Ecto neural progenitor cell (in vitro differentiated cells): Measurements from ENCODE around the gene PTPN22.
A peak's percentile ranks its signal among the peaks of the same experiment; 100 is the strongest.

ENCODE experiments used
- DNase-seq: peaks from one replicate; pipeline ENCODE4 v3.0.0-alpha.2; 2018; ENCODE audit warnings: low spot score

The PTPN22 gene

GRCh38 chr1:113871597-113872113 is at the start of gene PTPN22:
Gene PTPN22, minus strand, starts transcription at chr1:113871712.
- no peak for DNase-seq

DNA sequence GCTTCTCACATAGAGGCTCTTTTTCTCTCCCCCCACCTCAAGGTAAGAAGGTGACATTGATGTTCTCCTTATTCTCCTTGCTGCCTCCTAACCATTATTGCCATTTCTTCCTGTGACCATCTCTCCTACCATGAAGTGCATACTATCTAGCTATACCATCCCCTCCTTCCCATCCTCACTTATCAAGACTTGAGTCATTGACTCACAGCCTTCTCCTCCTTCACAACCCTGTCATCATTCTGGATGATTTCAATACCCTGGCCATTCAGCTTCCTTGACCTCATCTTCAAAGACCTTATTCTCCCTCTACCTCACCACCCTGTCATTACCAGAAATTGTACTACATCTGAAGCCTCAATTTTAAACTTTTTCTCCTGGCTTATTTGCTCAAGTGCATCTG is 46.7 kb upstream of the PTPN22 start:
- no peak for DNase-seq

DNA sequence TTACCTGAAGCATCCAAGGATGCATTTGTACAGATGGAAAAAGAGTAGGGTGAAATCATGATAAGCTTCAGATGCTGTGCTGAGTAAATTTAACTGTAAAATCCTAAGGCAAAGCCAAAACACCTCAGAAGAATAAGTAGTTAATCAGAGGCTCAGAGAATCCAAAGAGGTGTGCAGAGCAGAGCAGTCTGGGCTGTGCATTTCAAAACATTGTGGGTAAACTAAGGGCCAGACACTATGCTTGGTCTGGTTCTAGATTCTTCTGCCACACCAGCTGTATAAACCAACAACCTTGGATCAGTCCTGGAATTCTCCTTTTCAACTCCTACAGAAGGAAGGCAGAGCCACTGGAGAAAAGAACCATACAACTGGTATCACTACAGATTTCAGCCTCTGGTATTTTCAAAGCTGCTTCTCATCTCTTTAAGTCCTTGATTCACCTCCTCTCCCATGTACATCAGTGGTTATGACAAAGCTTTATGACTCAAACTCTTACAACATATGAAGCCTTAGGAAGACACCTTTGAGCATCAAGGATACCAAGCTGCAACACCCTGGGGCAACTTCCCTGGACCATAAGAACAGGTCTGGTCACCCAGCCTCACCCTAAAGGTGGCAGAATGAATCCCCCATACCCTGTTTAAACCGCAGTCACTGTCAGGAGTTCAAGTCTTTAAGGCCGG is 46.0 kb upstream of the PTPN22 start:
- no peak for DNase-seq

- DNase-seq, result no peak
Measured at GRCh38 chr1:113916974-113917373, 45.5 kb upstream of the PTPN22 start.

GRCh38 chr1:113913887-113914664 is 42.6 kb upstream of the PTPN22 start:
- no peak for DNase-seq

GRCh38 chr1:113913312-113913668 is 41.8 kb upstream of the PTPN22 start:
- no peak for DNase-seq

DNA sequence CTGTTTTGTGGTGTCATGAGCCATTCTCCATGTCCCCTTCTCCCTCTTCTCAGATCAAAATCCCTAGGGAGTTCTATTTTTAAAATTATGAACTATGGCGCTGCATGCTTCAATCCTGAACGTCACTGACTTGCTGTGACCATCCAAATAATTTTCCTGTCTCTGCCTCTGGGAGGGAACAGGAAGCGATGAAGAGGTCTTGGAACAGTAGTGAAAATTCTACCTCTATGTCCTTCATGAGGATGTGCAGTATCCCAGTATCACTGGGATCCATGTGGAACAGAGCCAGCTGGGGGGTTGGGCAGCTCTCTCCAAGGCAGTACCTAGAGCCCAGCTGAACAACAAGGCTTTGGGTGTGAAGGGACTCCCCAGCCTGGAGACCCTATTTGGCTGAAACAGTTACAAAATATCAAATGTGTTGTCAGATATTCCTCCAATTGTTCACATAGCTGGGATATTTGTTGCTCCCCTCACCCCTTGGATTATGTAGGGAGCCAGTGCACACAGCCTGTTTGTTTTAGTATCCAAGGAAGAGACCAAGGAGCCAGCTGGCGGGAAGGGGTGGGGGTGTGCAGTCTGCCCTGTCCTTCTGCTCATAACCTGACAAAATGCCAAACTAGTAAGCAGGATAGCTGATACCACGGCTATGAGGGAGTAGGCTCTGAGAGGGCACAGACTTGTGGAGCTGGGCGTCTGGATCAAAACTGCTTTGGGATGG is 41.2 kb upstream of the PTPN22 start:
- no peak for DNase-seq

DNA sequence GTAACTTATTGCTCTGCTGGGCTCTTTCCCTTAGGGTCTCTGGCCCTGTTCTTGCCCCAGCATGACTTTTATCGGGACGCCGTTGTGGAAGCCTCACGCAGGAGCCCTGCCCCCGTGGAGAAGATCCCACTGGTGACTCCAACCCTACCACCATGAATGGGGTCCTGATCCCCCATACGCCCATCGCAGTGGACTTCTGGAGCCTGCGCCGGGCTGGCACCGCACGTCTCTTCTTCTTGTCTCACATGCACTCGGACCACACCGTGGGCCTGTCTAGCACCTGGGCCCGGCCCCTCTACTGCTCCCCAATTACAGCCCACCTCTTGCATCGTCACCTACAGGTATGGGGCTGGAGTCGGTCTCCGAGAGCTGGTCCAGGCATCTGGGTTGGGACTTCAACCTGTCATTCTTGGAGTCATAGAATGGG is 33.9 kb upstream of the PTPN22 start:
- no peak for DNase-seq

DNA sequence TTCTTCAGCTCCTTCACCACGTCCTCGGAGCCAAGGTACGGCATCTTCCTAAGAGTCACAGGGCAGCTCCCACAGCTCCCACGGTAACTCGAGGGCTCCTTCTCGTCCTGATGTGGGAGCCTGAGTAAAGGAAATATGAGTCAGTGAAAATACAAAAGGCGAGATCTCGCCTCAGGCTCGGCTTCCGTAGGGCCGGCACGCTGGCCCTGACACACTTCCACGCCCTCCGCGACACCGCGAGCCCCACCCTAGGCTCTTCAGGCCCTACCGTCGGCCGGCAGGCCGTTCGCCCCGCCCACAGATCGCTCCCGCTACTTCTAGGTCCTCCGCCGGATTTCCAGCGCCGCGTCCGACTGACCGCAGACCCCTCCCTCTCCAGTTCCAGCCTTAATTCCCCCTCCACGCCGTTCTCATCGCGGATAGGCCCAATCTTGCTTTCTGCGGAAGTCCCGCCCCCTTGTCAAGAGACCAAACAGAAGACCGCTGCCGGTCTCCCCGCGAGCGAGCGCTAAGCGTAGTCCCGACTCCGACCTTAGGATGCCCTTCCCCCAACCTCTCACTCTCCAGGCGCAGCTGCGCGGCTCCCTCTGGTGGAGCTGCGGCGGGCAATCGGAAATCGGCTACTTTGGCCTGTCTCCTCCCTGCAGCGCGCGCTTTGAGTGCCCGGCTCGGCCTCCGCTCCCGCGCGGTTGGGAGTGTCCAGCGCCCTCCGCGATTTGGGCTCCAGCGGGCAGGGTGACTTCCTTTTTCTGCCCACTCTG is 33.3 kb upstream of the PTPN22 start, which contains the start of the genes AP4B1 and DCLRE1B:
TSS of gene AP4B1 (minus strand) at position 126 of the 761 bp plus-strand sequence. CDS start at position 44, 82 bp downstream.
TSS of gene DCLRE1B (plus strand) at position 653 of the 761 bp plus-strand sequence. CDS start 261 bp downstream, outside the sequence.
- DNase-seq, result peak; percentile 97

GRCh38 chr1:113904293-113904673 is 32.8 kb upstream of the PTPN22 start:
- DNase-seq, result no peak

DNA sequence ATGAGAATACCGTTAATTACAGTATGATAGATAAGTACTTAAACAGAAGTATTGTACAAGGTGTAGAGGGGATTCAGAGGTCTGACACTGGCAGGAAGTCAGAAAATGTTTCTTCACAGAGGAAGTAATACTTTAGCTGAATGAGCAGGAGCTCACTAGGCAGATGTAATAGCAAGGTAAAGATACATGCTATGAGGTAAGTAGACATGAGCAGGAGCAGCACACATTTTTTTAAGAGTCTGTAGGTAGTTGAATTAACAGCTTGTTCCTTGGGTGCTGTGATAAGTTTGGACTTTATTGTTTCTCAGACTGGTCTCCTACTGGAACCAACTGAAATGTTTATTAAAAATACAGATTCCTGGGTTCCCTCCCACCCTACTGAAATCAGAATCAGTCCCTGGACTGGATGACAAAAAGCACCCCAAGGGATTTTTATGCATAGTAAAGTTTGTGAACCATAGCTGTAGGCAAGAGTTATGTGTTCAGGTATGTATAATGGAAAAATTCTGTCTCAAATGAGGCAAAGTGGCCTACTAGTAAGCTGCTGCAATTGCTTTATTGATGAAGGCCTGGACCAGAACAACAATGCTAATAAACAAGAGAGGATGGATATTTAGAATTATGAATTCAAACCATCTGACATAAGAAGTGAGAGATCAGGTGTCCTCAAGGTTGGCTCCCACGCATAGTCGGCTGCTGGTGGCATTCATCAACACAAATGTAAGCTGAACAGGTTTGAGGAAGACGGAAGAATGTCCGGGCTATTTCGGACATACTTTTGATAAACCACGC is 32.2 kb upstream of the PTPN22 start:
- DNase-seq, result no peak

DNA sequence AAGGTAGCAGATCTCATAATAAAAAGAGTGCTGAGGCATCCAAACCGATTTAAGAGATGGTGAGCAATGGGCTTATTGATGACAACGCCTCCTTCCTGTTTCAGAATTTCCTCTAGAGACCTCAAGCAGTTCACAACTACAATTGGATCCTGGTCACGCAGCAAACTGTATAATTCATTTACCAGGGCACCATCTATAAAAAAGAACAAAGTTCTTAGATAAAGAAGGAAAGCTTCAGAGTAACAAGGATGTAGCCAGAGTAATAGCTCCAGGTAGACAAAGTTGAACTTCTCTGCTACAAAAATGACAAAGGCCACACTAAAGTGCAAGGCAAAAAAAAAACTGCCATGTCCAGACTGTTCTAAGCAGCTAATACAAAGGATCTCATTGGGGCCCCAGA is 29.7 kb upstream of the PTPN22 start:
- DNase-seq, result no peak

DNA sequence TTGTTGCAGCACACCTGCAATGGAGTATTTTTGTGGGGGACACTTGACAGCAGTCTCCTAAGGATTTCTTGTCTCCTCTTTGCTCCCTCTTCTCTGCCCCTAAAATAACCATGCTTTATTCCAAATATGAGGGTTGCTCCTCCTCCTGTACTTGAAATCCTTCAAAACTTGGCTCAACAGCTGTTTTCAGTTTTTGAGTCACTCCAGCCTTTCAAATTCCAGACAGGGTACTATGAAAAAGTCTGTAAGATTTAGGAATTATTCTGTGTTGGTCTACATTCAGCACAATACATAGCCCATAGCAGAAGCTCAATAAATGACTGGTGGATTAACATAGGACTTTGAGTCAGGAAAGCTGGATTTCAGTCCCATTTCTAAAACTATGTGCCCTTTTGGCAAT is 27.6 kb upstream of the PTPN22 start:
- no peak for DNase-seq

DNA sequence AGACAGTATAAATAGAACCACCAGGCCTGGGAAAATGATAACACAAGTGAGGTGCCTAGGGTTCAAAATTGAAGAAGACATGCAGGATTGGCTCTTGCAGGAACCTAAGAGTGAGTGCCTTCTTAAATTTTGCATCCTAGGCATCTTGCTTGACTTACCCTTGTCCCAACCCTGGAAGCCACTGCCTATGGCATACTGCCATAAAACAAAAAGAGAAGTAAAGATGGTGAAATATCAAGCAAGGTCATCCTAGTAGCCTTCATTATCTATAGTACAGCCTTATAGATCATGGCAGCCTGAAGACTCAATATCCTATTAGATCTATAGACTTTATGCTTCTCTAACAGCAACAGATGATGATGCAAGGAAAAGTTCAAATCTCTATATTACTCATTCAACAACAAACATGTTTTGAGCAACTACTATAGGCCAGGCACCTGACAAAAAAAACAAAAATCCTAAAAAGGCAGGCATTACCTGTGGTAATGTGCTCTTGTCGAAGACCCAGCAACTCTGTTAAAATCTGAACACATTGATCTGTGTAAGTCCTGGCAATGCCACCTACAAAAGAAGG is 26.8 kb upstream of the PTPN22 start:
- no peak for DNase-seq

GRCh38 chr1:113895961-113896360 is 24.4 kb upstream of the PTPN22 start:
- DNase-seq, result no peak

- DNase-seq, result no peak
Measured at GRCh38 chr1:113895098-113895497, 23.6 kb upstream of the PTPN22 start.

DNA sequence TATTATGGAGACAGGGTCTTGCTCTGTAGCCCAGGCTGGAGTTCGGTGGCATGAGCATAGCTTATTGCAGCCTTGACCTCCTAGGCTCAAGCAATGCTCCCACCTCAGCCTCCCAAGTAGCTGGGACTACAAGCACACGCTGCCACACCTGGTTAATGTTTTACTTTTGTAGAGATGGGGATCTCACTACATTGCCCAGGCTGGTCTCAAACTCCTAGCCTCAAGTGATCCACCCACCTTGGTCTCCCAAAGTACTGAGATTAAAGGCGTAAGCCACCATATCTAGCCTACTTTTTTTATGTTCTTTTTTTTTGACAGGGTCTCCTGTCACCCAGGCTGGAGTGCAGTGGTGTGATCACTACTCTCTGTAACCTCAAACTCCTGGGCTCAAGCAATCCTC is 21.8 kb upstream of the PTPN22 start:
- no peak for DNase-seq

DNA sequence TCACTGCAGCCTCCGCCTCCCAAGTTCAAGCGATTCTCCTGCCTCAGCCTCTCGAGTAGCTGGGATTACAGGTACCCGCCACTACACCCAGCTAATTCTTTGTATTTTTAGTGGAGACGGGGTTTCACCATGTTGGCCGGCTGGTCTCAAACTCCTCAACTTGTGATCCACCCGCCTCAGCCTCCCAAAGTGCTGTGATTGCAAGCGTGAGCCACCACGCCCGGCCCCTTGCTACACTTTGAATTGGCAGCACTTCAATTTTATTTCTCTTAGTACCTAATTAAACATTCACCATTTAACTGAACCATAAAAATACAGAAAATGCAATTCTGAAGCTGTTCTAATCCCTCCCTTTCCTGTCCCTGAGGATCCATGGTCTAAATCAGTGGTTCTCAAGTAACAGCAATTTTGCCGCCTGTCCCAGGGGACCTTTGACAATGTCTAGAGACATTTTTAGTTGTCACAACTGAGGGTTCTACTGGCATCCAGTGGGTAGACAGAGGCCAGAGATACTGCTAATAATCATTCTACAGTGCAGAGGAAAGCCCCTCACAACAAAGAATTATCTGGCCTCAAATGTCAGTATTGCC is 20.2 kb upstream of the PTPN22 start:
- no peak for DNase-seq

GRCh38 chr1:113890816-113891215 is 19.3 kb upstream of the PTPN22 start:
- no peak for DNase-seq
